GM12875 (cell line): ENCODE data around the gene SORCS2.

Experiments
- H3K4me3 ChIP-seq: one replicate; pipeline ENCODE4 v1.5.1; 2011; ENCODE audit warnings: low read depth, low read length, control low read depth
- CTCF ChIP-seq: IDR thresholded peaks from 2 replicates; pipeline ENCODE4 v1.5.1; 2011; ENCODE audit warnings: low read depth, mild to moderate bottlenecking, control low read depth, inconsistent platforms, low read length, moderate library complexity, borderline replicate concordance; ENCODE audit not compliant: insufficient read depth

The SORCS2 gene

GRCh38 chr4:7699031-7699430 lies 506.7 kb downstream of the SORCS2 start:
- no peak for TF ChIP-seq CTCF
- no peak overlapping the region for H3K4me3 ChIP-seq

GRCh38 chr4:7699825-7700224 lies 507.5 kb downstream of the SORCS2 start:
- H3K4me3 ChIP-seq = no peak overlapping the region
- TF ChIP-seq CTCF = no peak

GRCh38 chr4:7700665-7701064 lies 508.3 kb downstream of the SORCS2 start:
- no peak for TF ChIP-seq CTCF
- H3K4me3 ChIP-seq = no peak overlapping the region

GRCh38 chr4:7701866-7702649 lies 509.7 kb downstream of the SORCS2 start:
- H3K4me3 ChIP-seq = no peak overlapping the region

GRCh38 chr4:7703688-7704087 lies 511.4 kb downstream of the SORCS2 start:
- no peak for TF ChIP-seq CTCF
- no peak overlapping the region for H3K4me3 ChIP-seq

More at GRCh38 chr4:7701866-7702649, 509.7 kb downstream of the SORCS2 start:
- no peak for TF ChIP-seq CTCF

- TF ChIP-seq CTCF = no peak
- H3K4me3 ChIP-seq = no peak overlapping the region
These were observed 511.8 kb downstream of the SORCS2 start for GRCh38 chr4:7704091-7704490.

- no peak overlapping the region for H3K4me3 ChIP-seq
- TF ChIP-seq CTCF = no peak
These were observed 512.3 kb downstream of the SORCS2 start for GRCh38 chr4:7704625-7705024.
